Fibroblast of upper back skin (primary cell): Measurements from ENCODE around the gene OAF.

Source experiments
- DNase-seq: peaks from one replicate; pipeline ENCODE4 v3.0.0-alpha.2; 2013

Gene OAF

GRCh38 chr11:120184371-120184945, 26.4 kb upstream of the OAF start:
- no peak for DNase-seq

GRCh38 chr11:120184946-120185705, 25.7 kb upstream of the OAF start:
- DNase-seq, result peak; percentile 61

GRCh38 chr11:120185706-120186455, 25.0 kb upstream of the OAF start:
- peak; percentile 68 for DNase-seq

GRCh38 chr11:120186456-120186773, 24.4 kb upstream of the OAF start:
- DNase-seq, result no peak

GRCh38 chr11:120186774-120187591, 23.8 kb upstream of the OAF start:
- peak; percentile 68 for DNase-seq

GRCh38 chr11:120188371-120188770, 22.5 kb upstream of the OAF start:
- DNase-seq, result no peak

- DNase-seq, result no peak
Observed at GRCh38 chr11:120188811-120189455, 21.9 kb upstream of the OAF start.

GRCh38 chr11:120191058-120191457, 19.8 kb upstream of the OAF start:
- no peak for DNase-seq

- no peak for DNase-seq
Observed at GRCh38 chr11:120192831-120193625, 17.8 kb upstream of the OAF start.

GRCh38 chr11:120194166-120194565, 16.7 kb upstream of the OAF start:
- no peak for DNase-seq

- DNase-seq, result peak; percentile 37
Observed at GRCh38 chr11:120195601-120196320, 15.1 kb upstream of the OAF start.

- DNase-seq, result no peak
Observed at GRCh38 chr11:120196826-120197225, 14.0 kb upstream of the OAF start.

GRCh38 chr11:120197251-120197891, 13.5 kb upstream of the OAF start:
- peak; percentile 83 for DNase-seq

- DNase-seq, result no peak
Observed at GRCh38 chr11:120197977-120198376, 12.9 kb upstream of the OAF start.

- DNase-seq, result no peak
Observed at GRCh38 chr11:120198403-120198786, 12.4 kb upstream of the OAF start.

GRCh38 chr11:120198787-120199469, 11.9 kb upstream of the OAF start:
- no peak for DNase-seq

GRCh38 chr11:120199613-120200012, 11.2 kb upstream of the OAF start:
- DNase-seq, result no peak

- DNase-seq, result no peak
Observed at GRCh38 chr11:120200677-120201076, 10.2 kb upstream of the OAF start.

GRCh38 chr11:120201653-120202052, 9.2 kb upstream of the OAF start:
- DNase-seq, result no peak

GRCh38 chr11:120203626-120204025, 7.2 kb upstream of the OAF start:
- DNase-seq, result no peak
